NT2/D1 (cell line): Measurements from ENCODE around the gene ENO3.

Experiments used
- DNase-seq: peaks from one replicate; pipeline ENCODE4 v3.0.0-alpha.2; 2011; ENCODE audit warnings: low read depth, low spot score
- H3K27me3 ChIP-seq: 2 replicates; pipeline ENCODE4 v1.6.0; 2011; ENCODE audit warnings: mild to moderate bottlenecking; ENCODE audit not compliant: insufficient read length, insufficient read depth
- H3K36me3 ChIP-seq: 2 replicates; pipeline ENCODE4 v1.6.1; 2011; ENCODE audit warnings: mild to moderate bottlenecking, low read length, mixed read lengths; ENCODE audit not compliant: insufficient read depth, insufficient read length
- H3K4me1 ChIP-seq: 2 replicates; pipeline ENCODE4 v1.5.1; 2011; ENCODE audit not compliant: insufficient read depth, insufficient read length
- H3K4me3 ChIP-seq: 2 replicates; pipeline ENCODE4 v1.5.1; 2011; ENCODE audit warnings: low read depth; ENCODE audit not compliant: insufficient read length
- H3K9ac ChIP-seq: 2 replicates; pipeline ENCODE4 v1.6.0; 2011; ENCODE audit warnings: low read depth; ENCODE audit not compliant: insufficient read length
- H3K9me3 ChIP-seq: 2 replicates; pipeline ENCODE4 v1.5.1; 2011; ENCODE audit warnings: mild to moderate bottlenecking, low read length; ENCODE audit not compliant: insufficient read depth
- SUZ12 ChIP-seq: IDR thresholded peaks from 2 replicates; pipeline ENCODE4 v1.6.1; 2011; ENCODE audit not compliant: insufficient read length, insufficient read depth; ENCODE audit errors: extremely low read depth
- YY1 ChIP-seq: IDR thresholded peaks from 2 replicates; pipeline ENCODE4 v1.6.1; 2011; ENCODE audit not compliant: insufficient read length, insufficient read depth
- ZNF274 ChIP-seq: IDR thresholded peaks from 2 replicates; pipeline ENCODE4 v1.6.1; 2011; ENCODE audit warnings: mild to moderate bottlenecking, low read depth, low read length

Gene ENO3

DNA sequence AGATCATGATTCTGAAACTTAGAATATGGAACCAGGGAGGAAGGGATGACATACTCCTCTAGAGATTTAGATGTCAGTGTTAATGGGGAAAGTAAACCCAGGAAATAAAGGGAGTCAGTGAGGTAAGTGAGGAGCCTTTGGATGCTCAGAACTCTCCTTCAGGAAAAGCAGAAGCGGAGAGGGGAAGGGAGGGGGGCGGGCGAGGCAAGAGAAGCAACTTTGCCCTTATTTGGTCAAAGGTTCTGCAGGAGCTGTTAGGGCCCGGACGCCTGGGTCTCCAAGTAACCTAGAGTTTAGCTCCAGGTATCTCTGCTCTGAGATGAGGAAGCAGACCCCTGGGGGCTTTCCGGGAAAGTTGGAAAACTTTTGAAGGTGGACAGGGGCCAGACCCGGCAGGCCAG lies 3.9 kb upstream of the ENO3 start:
- H3K4me1 ChIP-seq = peaks cover 2% of the 10 kb centered on the region
- no peaks in the 10 kb centered on the region for H3K9me3 ChIP-seq
- H3K27me3 ChIP-seq = no peaks in the 10 kb centered on the region
- H3K4me3 ChIP-seq = peak overlapping the region; percentile 97
- H3K36me3 ChIP-seq = peaks cover 60% of the 10 kb centered on the region
- TF ChIP-seq YY1 (no peak), SUZ12 (no peak), ZNF274 (no peak)
- peak overlapping the region; percentile 71 for H3K9ac ChIP-seq
- no peak for DNase-seq

DNA sequence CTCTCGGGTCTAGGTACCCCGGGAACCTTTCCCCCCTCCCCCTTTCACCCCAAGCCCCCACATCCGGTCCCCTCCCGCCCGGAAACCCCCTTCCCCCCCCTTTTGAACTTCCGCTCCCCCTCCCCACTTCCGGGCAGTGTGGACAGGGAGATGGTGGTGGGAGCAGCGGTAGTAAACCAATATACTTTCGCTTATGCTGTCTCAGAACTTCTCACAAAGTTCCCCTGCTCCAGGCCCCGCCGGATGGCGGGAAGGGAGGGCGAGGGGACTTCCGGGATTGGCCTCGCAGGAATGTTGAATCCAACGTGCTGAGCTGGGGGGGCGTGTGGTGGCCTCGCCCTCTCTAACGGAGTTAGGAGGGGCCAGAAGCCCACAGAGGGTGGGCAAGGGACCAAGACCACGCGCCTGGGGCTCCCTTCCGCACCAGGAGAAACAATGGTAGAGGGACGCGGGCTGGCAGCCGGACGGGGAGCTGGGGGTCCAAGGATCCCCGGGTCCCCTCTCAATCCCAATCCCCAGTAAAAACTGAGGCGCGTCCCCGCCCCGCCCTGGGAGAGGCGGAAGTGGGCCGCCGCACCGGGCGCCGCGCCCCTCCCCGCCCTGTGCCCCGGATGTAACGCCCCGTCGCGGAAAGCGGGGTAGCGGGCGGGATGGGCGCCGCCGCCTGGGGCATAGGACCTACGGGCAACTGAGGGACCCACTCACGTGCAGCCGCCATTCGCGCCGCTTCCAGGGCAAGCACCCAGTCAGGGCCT lies 3.3 kb upstream of the ENO3 start:
- TF ChIP-seq ZNF274 (no peak), YY1 (no peak), SUZ12 (no peak)
- peaks cover 2% of the 10 kb centered on the region for H3K4me1 ChIP-seq
- no peaks in the 10 kb centered on the region for H3K27me3 ChIP-seq
- no peak for DNase-seq
- H3K9ac ChIP-seq = peak overlapping the region; percentile 99
- H3K4me3 ChIP-seq = peak overlapping the region; percentile 97
- no peaks in the 10 kb centered on the region for H3K9me3 ChIP-seq
- peaks cover 55% of the 10 kb centered on the region for H3K36me3 ChIP-seq

GRCh38 chr17:4948166-4948930 lies 2.6 kb upstream of the ENO3 start, which contains the start of gene PFN1:
Gene PFN1, minus strand, starts transcription at chr17:4948530. Its CDS starts 136 bp downstream, at chr17:4948394.
- H3K4me3 ChIP-seq = peak within 1 kb of the TSS; percentile 97
- TF ChIP-seq ZNF274 = no peak
- peak within 1 kb of the TSS; percentile 99 for H3K9ac ChIP-seq
- H3K27me3 ChIP-seq = no peaks in the 10 kb centered on the region
- peaks cover 47% of the 10 kb centered on the region for H3K36me3 ChIP-seq
- peaks cover 2% of the 10 kb centered on the region for H3K4me1 ChIP-seq
- no peaks in the 10 kb centered on the region for H3K9me3 ChIP-seq
- peak; percentile 69 for DNase-seq

GRCh38 chr17:4948931-4949320 lies 2.0 kb upstream of the ENO3 start:
- peak overlapping the region; percentile 95 for H3K9ac ChIP-seq
- peak overlapping the region; percentile 97 for H3K4me3 ChIP-seq
- H3K36me3 ChIP-seq = peaks cover 41% of the 10 kb centered on the region
- H3K4me1 ChIP-seq = peaks cover 5% of the 10 kb centered on the region
- no peak for TF ChIP-seq ZNF274
- H3K27me3 ChIP-seq = no peaks in the 10 kb centered on the region
- H3K9me3 ChIP-seq = no peaks in the 10 kb centered on the region
- DNase-seq = peak; percentile 66

- TF ChIP-seq YY1 (no peak), SUZ12 (no peak), ZNF274 (no peak)
- H3K9ac ChIP-seq = peak overlapping the region; percentile 95
- peak overlapping the region; percentile 97 for H3K4me3 ChIP-seq
- peaks cover 5% of the 10 kb centered on the region for H3K4me1 ChIP-seq
- H3K27me3 ChIP-seq = no peaks in the 10 kb centered on the region
- H3K36me3 ChIP-seq = peaks cover 36% of the 10 kb centered on the region
- H3K9me3 ChIP-seq = no peaks in the 10 kb centered on the region
- DNase-seq = no peak
Measured at GRCh38 chr17:4949321-4950074, 1.4 kb upstream of the ENO3 start.

DNA sequence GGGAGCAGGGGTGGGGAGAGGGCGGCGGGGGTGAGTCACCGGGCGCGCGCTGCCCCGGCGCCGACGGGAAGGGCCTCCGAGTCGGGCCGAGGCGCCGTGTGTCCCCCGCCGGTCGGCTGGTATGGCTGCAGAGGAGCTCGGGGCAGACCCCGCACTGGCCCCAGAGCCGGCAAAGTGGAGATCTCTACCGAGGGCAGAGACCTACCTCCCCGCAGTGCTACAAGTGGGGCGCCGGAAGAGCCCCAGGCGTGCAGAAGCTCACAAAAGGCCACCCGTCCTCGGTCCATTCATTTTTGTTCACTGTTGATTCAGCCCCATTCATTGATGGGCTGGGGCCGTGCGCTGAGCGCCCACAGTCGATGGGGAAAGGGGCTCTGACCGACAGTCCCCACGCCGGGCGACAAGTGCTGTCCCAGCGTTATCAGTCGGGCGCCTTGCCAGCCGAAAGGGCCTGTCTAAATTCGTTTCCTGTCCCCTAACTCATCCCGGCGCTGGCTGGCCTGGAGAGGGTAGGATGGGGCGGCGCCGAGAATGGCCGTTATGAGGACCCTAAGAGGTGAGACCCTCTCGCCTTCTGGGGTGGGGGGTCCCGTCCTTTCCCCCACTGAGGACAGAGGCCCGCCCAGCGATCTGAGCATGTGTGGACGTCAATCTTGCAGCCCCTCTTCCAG lies 709 bp upstream of the ENO3 start:
- Histone ChIP-seq H3K9ac (peak overlapping the region; percentile 93), H3K4me3 (peak overlapping the region; percentile 70), H3K4me1 (peaks cover 5% of the 10 kb centered on the region), H3K27me3 (no peaks in the 10 kb centered on the region), H3K36me3 (peaks cover 32% of the 10 kb centered on the region), H3K9me3 (no peaks in the 10 kb centered on the region)
- no peak for TF ChIP-seq SUZ12
- no peak for TF ChIP-seq YY1
- TF ChIP-seq ZNF274 = no peak
- no peak for DNase-seq
